HG02981 (cell line): Measurements from ENCODE around the gene NXN.
"Not testable (repeated sequence)": the region's sequence is repeated elsewhere in the genome, so short reads cannot be mapped to it uniquely, and the experiment has no call there.

Source experiments
- ATAC-seq: cut with Tn5 transposase; IDR thresholded peaks from one replicate; pipeline ENCODE4 v1.9.1; 2021; ENCODE audit warnings: mild to moderate bottlenecking, moderate library complexity; ENCODE audit not compliant: unreplicated experiment

Gene NXN

GRCh38 chr17:956905-957304 is 22.7 kb downstream of the NXN start:
- no peak for ATAC-seq

GRCh38 chr17:954431-955164 is 25.0 kb downstream of the NXN start:
- no peak for ATAC-seq

GRCh38 chr17:953767-954166 is 25.8 kb downstream of the NXN start:
- ATAC-seq = no peak

GRCh38 chr17:952592-952991 is 27.0 kb downstream of the NXN start:
- not testable (repeated sequence) for ATAC-seq

GRCh38 chr17:951325-952132 is 28.0 kb downstream of the NXN start:
- no peak for ATAC-seq

GRCh38 chr17:949623-950303 is 29.8 kb downstream of the NXN start:
- ATAC-seq = no peak

GRCh38 chr17:948284-948852 is 31.2 kb downstream of the NXN start:
- ATAC-seq = no peak

- ATAC-seq = no peak
Observed at GRCh38 chr17:946510-947236, 32.9 kb downstream of the NXN start.

GRCh38 chr17:945672-946071 is 33.9 kb downstream of the NXN start:
- no peak for ATAC-seq

- ATAC-seq = no peak
Observed at GRCh38 chr17:944266-944826, 35.2 kb downstream of the NXN start.

GRCh38 chr17:935485-935884 is 44.1 kb downstream of the NXN start:
- ATAC-seq = no peak

- ATAC-seq = no peak
Observed at GRCh38 chr17:933312-934073, 46.1 kb downstream of the NXN start.

- ATAC-seq = no peak
Observed at GRCh38 chr17:930258-930657, 49.3 kb downstream of the NXN start.

- no peak for ATAC-seq
Observed at GRCh38 chr17:929586-929985, 50.0 kb downstream of the NXN start.

- no peak for ATAC-seq
Observed at GRCh38 chr17:927611-928461, 51.7 kb downstream of the NXN start.

GRCh38 chr17:925817-926216 is 53.8 kb downstream of the NXN start:
- ATAC-seq = no peak

GRCh38 chr17:924711-925475 is 54.7 kb downstream of the NXN start:
- ATAC-seq = no peak

- not testable (repeated sequence) for ATAC-seq
Observed at GRCh38 chr17:924306-924705, 55.3 kb downstream of the NXN start.
